HCT116 (cell line): ENCODE results near the gene ZACN. TPM values are rescaled to one million over a fixed set of nuclear protein-coding genes. Genes with fewer than 3 reads are reported as not detected.

ENCODE experiments used
- ATAC-seq: fragments of 200-7000 bp; cut with Tn5 transposase; 2 replicates; pipeline ENCODE4 v1.9.1; 2020; ENCODE audit warnings: mild to moderate bottlenecking, moderate library complexity
- BruUV-seq: library from RNA; stranded (reverse); fragments of 400-500 nt; replicated peaks from 2 replicates; lab custom pipeline; 2021; lab: Mats Ljungman, UMichigan
- CTCF ChIA-PET: fragments of 300-600 bp; sonication (Branson Sonifier 250); formaldehyde crosslinking; loops from one replicate; lab custom pipeline; 2021; ENCODE audit warnings: antibody characterized with exemption; lab: Charles Lee
- POLR2A ChIA-PET: fragments of 300-600, 350-600 bp; sonication (Branson Sonifier 250); formaldehyde crosslinking; loops from one replicate; lab custom pipeline; 2021; ENCODE audit warnings: antibody characterized with exemption; lab: Charles Lee
- RAD21 ChIA-PET, 2 experiments: fragments of 300-600 bp; sonication (Branson Sonifier 250); formaldehyde crosslinking; loops; one replicate each; lab custom pipeline; 2023; ENCODE audit warnings: low total read pairs in 2 of 2; ENCODE audit not compliant: uncharacterized antibody in 2 of 2, unreplicated experiment in 2 of 2, low non-redundant PET in 1 of 2; lab: Charles Lee
- DNase-seq: peaks from one replicate; pipeline ENCODE4 v3.0.0-alpha.2; 2010; ENCODE audit warnings: low read depth, low spot score
- H2AFZ ChIP-seq: fragments of 200-600 bp; shearing (Covaris generic), sonication (generic); 2 replicates; pipeline ENCODE4 v1.6.1; 2017; ENCODE audit warnings: low read depth, mixed run types, mixed read lengths, antibody characterized with exemption, low read length; ENCODE audit not compliant: poor library complexity, severe bottlenecking
- H3K27ac ChIP-seq: 2 replicates; pipeline ENCODE4 v1.5.1; 2012; ENCODE audit warnings: low read depth, low read length
- H3K27me3 ChIP-seq: fragments of 200-600 bp; sonication (generic); 2 replicates; pipeline ENCODE4 v1.6.1; 2016; ENCODE audit warnings: mixed run types, low read length, mixed read lengths; ENCODE audit not compliant: insufficient read depth
- H3K36me3 ChIP-seq, 2 experiments: fragments of 200-500 bp in 1 of 2; fragments of 200-600 bp in 1 of 2; sonication (Bioruptor generic) in 1 of 2; sonication (generic) in 1 of 2; 2 replicates each; pipeline versions ENCODE4 v1.5.1 to v1.6.1; 2014 to 2016; ENCODE audit warnings: low read length in 2 of 2, inconsistent platforms in 1 of 2, mixed read lengths in 1 of 2, mixed run types in 1 of 2; ENCODE audit not compliant: insufficient read depth in 2 of 2, control insufficient read depth in 1 of 2
- H3K4me1 ChIP-seq, 2 experiments: fragments of 200-600 bp in 1 of 2; sonication (generic) in 1 of 2; 2 replicates each; pipeline versions ENCODE4 v1.5.1 to v1.6.1; 2012 to 2017; ENCODE audit warnings: low read length in 2 of 2, inconsistent platforms in 1 of 2, mild to moderate bottlenecking in 1 of 2, mixed read lengths in 1 of 2, mixed run types in 1 of 2, moderate library complexity in 1 of 2; ENCODE audit not compliant: insufficient read depth in 2 of 2, control insufficient read depth in 1 of 2
- H3K4me2 ChIP-seq: fragments of 200-600 bp; sonication (generic); 2 replicates; pipeline ENCODE4 v1.6.1; 2017; ENCODE audit warnings: mixed run types, low read length, mixed read lengths
- H3K4me3 ChIP-seq, 2 experiments: fragments of 200-600 bp in 1 of 2; sonication (generic) in 1 of 2; replicated peaks in 1 of 2; 2 replicates each; pipeline ENCODE4 v1.5.1; 2011 to 2016; ENCODE audit warnings: low read length in 2 of 2, control low read depth in 1 of 2, low read depth in 1 of 2, mild to moderate bottlenecking in 1 of 2, mixed read lengths in 1 of 2, mixed run types in 1 of 2
- H3K79me2 ChIP-seq: fragments of 200-600 bp; sonication (generic); 2 replicates; pipeline ENCODE4 v1.6.1; 2017; ENCODE audit warnings: mild to moderate bottlenecking, mixed run types, low read length, moderate library complexity, mixed read lengths; ENCODE audit not compliant: insufficient read depth
- H3K9ac ChIP-seq: fragments of 200-600 bp; sonication (generic); 2 replicates; pipeline ENCODE4 v1.6.1; 2016; ENCODE audit warnings: low read length, mixed read lengths
- H3K9me2 ChIP-seq: fragments of 200-600 bp; sonication (generic), shearing (Covaris generic); 2 replicates; pipeline ENCODE4 v1.6.1; 2017; ENCODE audit warnings: mixed run types, mild to moderate bottlenecking, moderate library complexity; ENCODE audit not compliant: insufficient read depth
- H3K9me3 ChIP-seq, 2 experiments: fragments of 200-500 bp in 1 of 2; fragments of 200-600 bp in 1 of 2; sonication (Bioruptor generic) in 1 of 2; sonication (generic) in 1 of 2; 2 replicates each; pipeline ENCODE4 v1.6.1; 2014 to 2017; ENCODE audit warnings: low read length in 2 of 2, mixed read lengths in 2 of 2, inconsistent platforms in 1 of 2, low read depth in 1 of 2, mild to moderate bottlenecking in 1 of 2, mixed run types in 1 of 2, moderate library complexity in 1 of 2; ENCODE audit not compliant: control insufficient read depth in 1 of 2, insufficient read depth in 1 of 2
- H4K20me1 ChIP-seq: fragments of 200-600 bp; sonication (generic), shearing (Covaris generic); 2 replicates; pipeline ENCODE4 v1.6.1; 2017; ENCODE audit warnings: mixed run types, mild to moderate bottlenecking, moderate library complexity; ENCODE audit not compliant: insufficient read depth
- RAD21 ChIP-seq: IDR thresholded peaks from 2 replicates; pipeline ENCODE4 v1.6.1; 2012; ENCODE audit warnings: low read depth, mild to moderate bottlenecking
- TCF7L2 ChIP-seq: IDR thresholded peaks from 2 replicates; pipeline ENCODE4 v1.7.0; 2011; ENCODE audit warnings: borderline replicate concordance, inconsistent platforms; ENCODE audit not compliant: insufficient read depth, insufficient read length; ENCODE audit errors: extremely low read depth
- YY1 ChIP-seq: IDR thresholded peaks from 2 replicates; pipeline ENCODE4 v1.6.1; 2011; ENCODE audit warnings: low read length, low read depth, moderate library complexity, mild to moderate bottlenecking; ENCODE audit not compliant: insufficient replicate concordance; ENCODE audit errors: extremely low read depth
- ZFX ChIP-seq: fragments of 450-650 bp; IDR thresholded peaks from 2 replicates; pipeline ENCODE4 v1.6.1; 2017
- intact Hi-C: fragments of 100-400 bp; cut with micrococcal nuclease; formaldehyde crosslinking; loops from 2 replicates; pipeline ENCODE4 v1.10.0; 2022
- total RNA-seq: library from RNA; stranded (reverse); gene quantifications from one replicate; pipeline ENCODE4 v1.2.1, GENCODE V29; 2021; ENCODE audit not compliant: unreplicated experiment

Gene ZACN
- total RNA-seq, 1 experiment from 2014 or later: not detected

DNA sequence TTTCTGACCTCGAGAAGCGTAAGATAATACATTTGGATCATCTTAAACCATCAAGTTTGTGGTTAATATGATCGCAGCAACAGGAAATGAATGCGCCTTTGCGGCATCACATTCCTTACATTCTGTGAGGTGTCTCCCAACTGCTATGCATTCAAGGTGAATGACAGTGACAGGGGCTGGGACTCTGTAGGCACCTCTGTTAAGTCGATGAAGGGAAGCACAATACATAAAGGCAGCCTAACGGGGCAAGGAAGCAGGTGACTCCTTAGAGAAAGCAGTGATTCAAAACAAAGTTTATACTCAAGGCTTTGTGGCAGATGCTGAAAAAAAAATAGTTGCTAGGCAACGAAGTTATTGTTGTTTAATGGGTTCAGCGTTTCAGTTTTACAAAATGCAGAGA is 30.3 kb upstream of the ZACN start:
- Histone ChIP-seq H3K9me3 (no peaks in the 10 kb centered on the region), H3K4me3 (no peak overlapping the region), H3K79me2 (peaks cover 33% of the 10 kb centered on the region), H3K9ac (no peak overlapping the region), H3K4me1 (peaks cover 23 to 24% of the 10 kb centered on the region in 2 experiments), H3K4me2 (no peak overlapping the region), H3K27me3 (no peaks in the 10 kb centered on the region), H2AFZ (no peak overlapping the region), H3K9me2 (no peaks in the 10 kb centered on the region), H3K27ac (no peak overlapping the region), H3K36me3 (peaks cover 69 to 74% of the 10 kb centered on the region in 2 experiments), H4K20me1 (no peaks in the 10 kb centered on the region)
- no peak for TF ChIP-seq ZFX
- TF ChIP-seq RAD21: no peak
- no peak for ATAC-seq
- no TSS peak for BruUV-seq
- intact Hi-C loops: no loop called here
- no peak for DNase-seq
- ChIA-PET CTCF (no interaction called here), POLR2A (no interaction called here), RAD21 (no interaction called here)

DNA sequence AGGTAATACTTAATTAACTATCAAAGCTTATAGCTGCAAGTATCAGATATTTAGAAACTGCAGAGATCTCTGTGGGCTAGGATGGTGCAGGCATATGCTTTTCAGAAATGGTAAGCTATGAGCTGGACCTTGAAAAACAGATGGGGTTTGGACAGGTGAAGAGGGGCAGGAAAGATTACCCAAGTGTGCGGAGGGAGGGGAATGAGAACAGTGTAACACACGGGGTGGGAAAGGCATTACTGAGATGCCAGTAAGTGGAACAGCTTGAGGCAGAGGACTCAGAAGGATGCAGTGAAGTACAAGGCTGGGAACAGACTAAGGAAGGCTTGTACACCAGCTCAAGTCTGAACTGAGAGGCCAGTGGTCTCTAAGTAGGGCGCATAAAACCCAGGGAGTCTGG is 29.7 kb upstream of the ZACN start:
- no peaks in the 10 kb centered on the region for H4K20me1 ChIP-seq
- H3K4me1 ChIP-seq: peaks cover 29% of the 10 kb centered on the region in 2 experiments
- peaks cover 64 to 73% of the 10 kb centered on the region in 2 experiments for H3K36me3 ChIP-seq
- no TSS peak for BruUV-seq
- no peak overlapping the region for H2AFZ ChIP-seq
- intact Hi-C loops: no loop called here
- POLR2A ChIA-PET: no interaction called here
- no peaks in the 10 kb centered on the region for H3K9me3 ChIP-seq
- no peaks in the 10 kb centered on the region for H3K27me3 ChIP-seq
- CTCF ChIA-PET: no interaction called here
- no peak overlapping the region for H3K4me2 ChIP-seq
- no peak for TF ChIP-seq TCF7L2
- no peak for TF ChIP-seq YY1
- TF ChIP-seq, all 23 proteins: peak for 0
- Histone ChIP-seq H3K9ac (no peak overlapping the region), H3K4me3 (no peak overlapping the region), H3K27ac (no peak overlapping the region), H3K79me2 (peaks cover 38% of the 10 kb centered on the region), H3K9me2 (no peaks in the 10 kb centered on the region)
- no peak for DNase-seq
- no peak for ATAC-seq
- RAD21 ChIA-PET: no interaction called here
